Measurements from ENCODE around the gene SLTM. TPM values are rescaled to one million over a fixed set of nuclear protein-coding genes. Genes with fewer than 3 reads are reported as not detected.

Gene SLTM
- polyA plus RNA-seq, 1 donor (not counting 4 experiments of a cell fraction or from before 2014, with no cell fraction given), result 58.9 TPM

- Histone ChIP-seq H3K9me1 (ENCODE audit: control insufficient read depth, extremely low read depth, insufficient read depth, low read length) (no peaks in the 10 kb centered on the region), H2AFZ (ENCODE audit: control insufficient read depth, low read length) (no peak overlapping the region), H3K4me3 (ENCODE audit: control insufficient read depth in 2 of 3, extremely low read depth in 1 of 3, insufficient read depth in 2 of 3, low read depth in 1 of 3, low read length in 3 of 3) (no peak overlapping the region), H3K27ac (ENCODE audit: control insufficient read depth, insufficient read depth, low read length) (no peak overlapping the region), H3K4me1 (ENCODE audit: control insufficient read depth, extremely low read depth, insufficient read depth, low read length) (peaks cover 4% of the 10 kb centered on the region), H4K20me1 (ENCODE audit: control insufficient read depth, extremely low read depth, insufficient read depth, low read length) (no peaks in the 10 kb centered on the region), H3K9ac (ENCODE audit: control insufficient read depth, extremely low read depth, insufficient read depth, low read length) (no peak overlapping the region), H3K27me3 (ENCODE audit: control insufficient read depth, extremely low read depth, insufficient read depth, low read length) (no peaks in the 10 kb centered on the region), H3K36me3 (ENCODE audit: control insufficient read depth in 2 of 2, extremely low read depth in 1 of 2, insufficient read depth in 2 of 2, low read length in 2 of 2) (peaks cover 12 to 13% of the 10 kb centered on the region in 2 experiments), H3K9me3 (ENCODE audit: control insufficient read depth, low read depth, low read length) (no peaks in the 10 kb centered on the region), H3K4me2 (ENCODE audit: control insufficient read depth, extremely low read depth, insufficient read depth, low read depth, low read length) (no peak overlapping the region), H3K79me2 (ENCODE audit: control insufficient read depth, insufficient read depth, low read length) (no peaks in the 10 kb centered on the region)
- no peak for TF ChIP-seq CTCF (optimal IDR thresholded peaks at IDR 0.05 in 1 of 3, IDR thresholded peaks at IDR 0.05 in 1 of 3, conservative IDR thresholded peaks at IDR 0.05 in 1 of 3; ENCODE audit: extremely low read depth in 1 of 3, insufficient read depth in 2 of 3, low read length in 3 of 3)
- TF ChIP-seq EZH2 (IDR thresholded peaks at IDR 0.05; ENCODE audit: low read length), result no peak
- DNase-seq (ENCODE audit: low read depth, low spot score), result no peak
- FAIRE-seq, result peak; percentile 44
- dilution Hi-C loops (cut with MboI; ENCODE audit: extremely low pct_ligation_motif_present, low sequenced_read_pairs), result no loop called here
Measured at GRCh38 chr15:58875343-58875742, 58.1 kb downstream of the SLTM start.

GRCh38 chr15:58873267-58873666 lies 60.2 kb downstream of the SLTM start:
- H3K27ac ChIP-seq (ENCODE audit: control insufficient read depth, insufficient read depth, low read length), result no peak overlapping the region
- TF ChIP-seq CTCF (optimal IDR thresholded peaks at IDR 0.05 in 1 of 3, IDR thresholded peaks at IDR 0.05 in 1 of 3, conservative IDR thresholded peaks at IDR 0.05 in 1 of 3; ENCODE audit: extremely low read depth in 1 of 3, insufficient read depth in 2 of 3, low read length in 3 of 3), result no peak
- TF ChIP-seq EZH2 (IDR thresholded peaks at IDR 0.05; ENCODE audit: low read length), result no peak
- no peak overlapping the region for H3K4me2 ChIP-seq (ENCODE audit: control insufficient read depth, extremely low read depth, insufficient read depth, low read depth, low read length)
- H3K4me1 ChIP-seq (ENCODE audit: control insufficient read depth, extremely low read depth, insufficient read depth, low read length), result peaks cover 4% of the 10 kb centered on the region
- H3K79me2 ChIP-seq (ENCODE audit: control insufficient read depth, insufficient read depth, low read length), result no peaks in the 10 kb centered on the region
- H3K4me3 ChIP-seq (ENCODE audit: control insufficient read depth in 2 of 3, extremely low read depth in 1 of 3, insufficient read depth in 2 of 3, low read depth in 1 of 3, low read length in 3 of 3), result no peak overlapping the region
- H3K27me3 ChIP-seq (ENCODE audit: control insufficient read depth, extremely low read depth, insufficient read depth, low read length), result no peaks in the 10 kb centered on the region
- H3K9me3 ChIP-seq (ENCODE audit: control insufficient read depth, low read depth, low read length), result no peaks in the 10 kb centered on the region
- peaks cover 3 to 6% of the 10 kb centered on the region in 2 experiments for H3K36me3 ChIP-seq (ENCODE audit: control insufficient read depth in 2 of 2, extremely low read depth in 1 of 2, insufficient read depth in 2 of 2, low read length in 2 of 2)
- no peak overlapping the region for H3K9ac ChIP-seq (ENCODE audit: control insufficient read depth, extremely low read depth, insufficient read depth, low read length)
- dilution Hi-C loops (cut with MboI; ENCODE audit: extremely low pct_ligation_motif_present, low sequenced_read_pairs), result no loop called here
- no peak overlapping the region for H2AFZ ChIP-seq (ENCODE audit: control insufficient read depth, low read length)
- no peaks in the 10 kb centered on the region for H3K9me1 ChIP-seq (ENCODE audit: control insufficient read depth, extremely low read depth, insufficient read depth, low read length)
- H4K20me1 ChIP-seq (ENCODE audit: control insufficient read depth, extremely low read depth, insufficient read depth, low read length), result no peaks in the 10 kb centered on the region
- DNase-seq (ENCODE audit: low read depth, low spot score) (no peak), FAIRE-seq (no peak)

All from keratinocyte (primary cell).